KBM-7 (cell line): ENCODE data around the gene PDZD4.

Experiments used
- DNase-seq: peaks from one replicate; pipeline ENCODE4 v3.0.0-alpha.2; 2015
- in situ Hi-C: fragments of 300-500 bp; cut with MboI; formaldehyde crosslinking; loops from 2 replicates; pipeline ENCODE4 v1.14.3; 2020; ENCODE audit warnings: low sequenced_read_pairs, low pct_unique_long_range_greater_than_20kb, mixed read lengths

Gene PDZD4

GRCh38 chrX:153797415-153798015 lies 32.8 kb downstream of the PDZD4 start:
- in situ Hi-C loops = no loop called here
- no peak for DNase-seq

- in situ Hi-C loops = no loop called here
- DNase-seq = no peak
These were observed 35.2 kb downstream of the PDZD4 start for GRCh38 chrX:153794897-153795816.

GRCh38 chrX:153794018-153794896 lies 36.1 kb downstream of the PDZD4 start, which contains the start of the genes IDH3G and SSR4:
IDH3G (minus strand) TSS chrX:153794375; CDS start chrX:153794326, 49 bp downstream.
SSR4 (plus strand) TSS chrX:153794668; CDS start chrX:153794688, 20 bp downstream.
- DNase-seq = peak; percentile 99
- in situ Hi-C loops = no loop called here

GRCh38 chrX:153793291-153793690 lies 37.1 kb downstream of the PDZD4 start:
- DNase-seq = no peak
- in situ Hi-C loops = no loop called here

- DNase-seq = no peak
- in situ Hi-C loops = no loop called here
These were observed 38.0 kb downstream of the PDZD4 start for GRCh38 chrX:153792368-153792767.

- in situ Hi-C loops = no loop called here
- DNase-seq = no peak
These were observed 39.1 kb downstream of the PDZD4 start for GRCh38 chrX:153791104-153791852.

GRCh38 chrX:153789654-153790053 lies 40.7 kb downstream of the PDZD4 start:
- in situ Hi-C loops = no loop called here
- DNase-seq = no peak

- DNase-seq = no peak
- in situ Hi-C loops = no loop called here
These were observed 43.7 kb downstream of the PDZD4 start for GRCh38 chrX:153786669-153787068.

GRCh38 chrX:153784325-153784967 lies 45.9 kb downstream of the PDZD4 start:
- no peak for DNase-seq
- in situ Hi-C loops = no loop called here

- in situ Hi-C loops = no loop called here
These were observed 46.8 kb downstream of the PDZD4 start for GRCh38 chrX:153783378-153784013.

GRCh38 chrX:153782871-153783270 lies 47.5 kb downstream of the PDZD4 start:
- DNase-seq = no peak
- in situ Hi-C loops = no loop called here

More at GRCh38 chrX:153783378-153784013, 46.8 kb downstream of the PDZD4 start:
- no peak for DNase-seq

- DNase-seq = no peak
- in situ Hi-C loops = no loop called here
These were observed 48.0 kb downstream of the PDZD4 start for GRCh38 chrX:153782313-153782712.

- in situ Hi-C loops = no loop called here
- no peak for DNase-seq
These were observed 48.8 kb downstream of the PDZD4 start for GRCh38 chrX:153781428-153782047.

- DNase-seq = no peak
- in situ Hi-C loops = no loop called here
These were observed 49.5 kb downstream of the PDZD4 start, which contains the start of gene SRPK3 for GRCh38 chrX:153780678-153781427. SRPK3 (plus strand) TSS chrX:153781041; CDS start chrX:153781087, 46 bp downstream.

- in situ Hi-C loops = no loop called here
- DNase-seq = peak; percentile 59
These were observed 50.3 kb downstream of the PDZD4 start for GRCh38 chrX:153779891-153780677.

GRCh38 chrX:153778684-153779101 lies 51.7 kb downstream of the PDZD4 start:
- in situ Hi-C loops = no loop called here
- DNase-seq = peak; percentile 40
